Activated CD4-positive, alpha-beta T cell treated with anti-CD3 and anti-CD28 coated beads for 1 hour (primary cell): ENCODE measurements around the gene MLKL.
A peak's percentile ranks its signal among the peaks of the same experiment; 100 is the strongest.
"Not testable (repeated sequence)": the region's sequence is repeated elsewhere in the genome, so short reads cannot be mapped to it uniquely, and the experiment has no call there.

Experiments
- DNase-seq: peaks from one replicate; pipeline ENCODE4 v3.0.0-alpha.2; 2020

The MLKL gene

GRCh38 chr16:74695450-74696422, 4.9 kb downstream of the MLKL start:
- peak; percentile 22 for DNase-seq

GRCh38 chr16:74691093-74691855, 9.4 kb downstream of the MLKL start:
- no peak for DNase-seq

GRCh38 chr16:74682556-74682955, 18.1 kb downstream of the MLKL start:
- DNase-seq = no peak

- no peak for DNase-seq
Measured at GRCh38 chr16:74680681-74681080, 20.0 kb downstream of the MLKL start.

- DNase-seq = no peak
Measured at GRCh38 chr16:74679983-74680382, 20.7 kb downstream of the MLKL start.

- DNase-seq = no peak
Measured at GRCh38 chr16:74677868-74678267, 22.8 kb downstream of the MLKL start.

- no peak for DNase-seq
Measured at GRCh38 chr16:74673876-74674275, 26.8 kb downstream of the MLKL start.

- not testable (repeated sequence) for DNase-seq
Measured at GRCh38 chr16:74668877-74669276, 31.8 kb downstream of the MLKL start.

- no peak for DNase-seq
Measured at GRCh38 chr16:74667255-74667700, 33.4 kb downstream of the MLKL start.

GRCh38 chr16:74666425-74667254, 34.0 kb downstream of the MLKL start, which contains the start of gene RFWD3:
TSS of gene RFWD3 (minus strand) at chr16:74666877. CDS start at chr16:74661449, 5,428 bp downstream.
- DNase-seq = peak; percentile 95

GRCh38 chr16:74666010-74666421, 34.6 kb downstream of the MLKL start:
- DNase-seq = no peak

- DNase-seq = no peak
Measured at GRCh38 chr16:74661064-74661463, 39.6 kb downstream of the MLKL start.

GRCh38 chr16:74660383-74660782, 40.3 kb downstream of the MLKL start:
- DNase-seq = no peak

GRCh38 chr16:74659041-74659440, 41.6 kb downstream of the MLKL start:
- no peak for DNase-seq

GRCh38 chr16:74657870-74658642, 42.6 kb downstream of the MLKL start:
- DNase-seq = no peak

- no peak for DNase-seq
Measured at GRCh38 chr16:74654536-74655050, 46.1 kb downstream of the MLKL start.

GRCh38 chr16:74652883-74653282, 47.8 kb downstream of the MLKL start:
- not testable (repeated sequence) for DNase-seq

GRCh38 chr16:74652249-74652648, 48.4 kb downstream of the MLKL start:
- DNase-seq = no peak

GRCh38 chr16:74651841-74652240, 48.8 kb downstream of the MLKL start:
- DNase-seq = no peak

- no peak for DNase-seq
Measured at GRCh38 chr16:74650966-74651567, 49.6 kb downstream of the MLKL start.

- DNase-seq = no peak
Measured at GRCh38 chr16:74649839-74650504, 50.7 kb downstream of the MLKL start.
